ENCODE data around the gene GLB1L. TPM values are rescaled to one million over a fixed set of nuclear protein-coding genes. Genes with fewer than 3 reads are reported as not detected.

GLB1L gene
- total RNA-seq, 1 donor from 2014 or later = 7.2 TPM

GRCh38 chr2:219285373-219285735 lies 40.1 kb upstream of the GLB1L start:
- H3K9me3 Mint-ChIP-seq = no peaks in the 10 kb centered on the region
- no peak overlapping the region for H3K4me3 Mint-ChIP-seq
- Histone ChIP-seq H2AFZ (replicated peaks) (no peak overlapping the region), H3K4me3 (no peak overlapping the region), H3K9ac (no peak overlapping the region), H3K36me3 (no peaks in the 10 kb centered on the region), H4K20me1 (ENCODE audit: low read depth) (no peaks in the 10 kb centered on the region), H3F3A (ENCODE audit: low read depth) (no peaks in the 10 kb centered on the region), H3K9me3 (ENCODE audit: low read depth) (no peaks in the 10 kb centered on the region), H3K27ac (no peak overlapping the region), H3K4me2 (no peak overlapping the region), H3K79me2 (ENCODE audit: low read depth) (no peaks in the 10 kb centered on the region), H3K27me3 (no peaks in the 10 kb centered on the region), H3K4me1 (peaks cover 5% of the 10 kb centered on the region)
- TF ChIP-seq CTCF (IDR thresholded peaks at IDR 0.05) (no peak), EZH2 (IDR thresholded peaks at IDR 0.05) (no peak), EZH2phosphoT487 (IDR thresholded peaks at IDR 0.05) (no peak)
- H3K36me3 Mint-ChIP-seq = peaks cover 7% of the 10 kb centered on the region
- no peak for DNase-seq (ENCODE audit: low spot score)
- H3K27me3 Mint-ChIP-seq (ENCODE audit: insufficient read depth, low read depth) = peaks cover 9% of the 10 kb centered on the region
- H3K27ac Mint-ChIP-seq = peak overlapping the region; percentile 48
- peaks cover 13% of the 10 kb centered on the region for H3K4me1 Mint-ChIP-seq

- Histone ChIP-seq H2AFZ (replicated peaks) (no peak overlapping the region), H4K20me1 (ENCODE audit: low read depth) (no peaks in the 10 kb centered on the region), H3K9me3 (ENCODE audit: low read depth) (no peaks in the 10 kb centered on the region), H3K9ac (no peak overlapping the region), H3K27ac (no peak overlapping the region), H3K36me3 (no peaks in the 10 kb centered on the region), H3K4me3 (no peak overlapping the region), H3F3A (ENCODE audit: low read depth) (no peaks in the 10 kb centered on the region), H3K4me1 (peaks cover 8% of the 10 kb centered on the region), H3K4me2 (no peak overlapping the region), H3K79me2 (ENCODE audit: low read depth) (no peaks in the 10 kb centered on the region), H3K27me3 (no peaks in the 10 kb centered on the region)
- no peak for DNase-seq (ENCODE audit: low spot score)
- Mint-ChIP-seq H3K9me3 (no peaks in the 10 kb centered on the region), H3K4me1 (peaks cover 17% of the 10 kb centered on the region), H3K36me3 (peaks cover 7% of the 10 kb centered on the region), H3K27ac (no peak overlapping the region), H3K4me3 (no peak overlapping the region), H3K27me3 (ENCODE audit: insufficient read depth, low read depth) (peaks cover 13% of the 10 kb centered on the region)
- TF ChIP-seq CTCF (IDR thresholded peaks at IDR 0.05) = no peak
- TF ChIP-seq EZH2 (IDR thresholded peaks at IDR 0.05) = no peak
- TF ChIP-seq EZH2phosphoT487 (IDR thresholded peaks at IDR 0.05) = no peak
These were observed 39.5 kb upstream of the GLB1L start for GRCh38 chr2:219284501-219285372.

GRCh38 chr2:219282943-219283581 lies 37.8 kb upstream of the GLB1L start:
- Mint-ChIP-seq H3K9me3 (no peaks in the 10 kb centered on the region), H3K4me1 (peaks cover 29% of the 10 kb centered on the region), H3K36me3 (peaks cover 7% of the 10 kb centered on the region), H3K27me3 (ENCODE audit: insufficient read depth, low read depth) (peaks cover 10% of the 10 kb centered on the region), H3K4me3 (no peak overlapping the region), H3K27ac (no peak overlapping the region)
- Histone ChIP-seq H3K36me3 (no peaks in the 10 kb centered on the region), H3K27ac (no peak overlapping the region), H3K4me1 (peaks cover 16% of the 10 kb centered on the region), H3K9ac (no peak overlapping the region), H3F3A (ENCODE audit: low read depth) (peaks cover 9% of the 10 kb centered on the region), H2AFZ (replicated peaks) (no peak overlapping the region), H4K20me1 (ENCODE audit: low read depth) (no peaks in the 10 kb centered on the region), H3K79me2 (ENCODE audit: low read depth) (no peaks in the 10 kb centered on the region), H3K9me3 (ENCODE audit: low read depth) (no peaks in the 10 kb centered on the region), H3K27me3 (no peaks in the 10 kb centered on the region), H3K4me3 (no peak overlapping the region), H3K4me2 (no peak overlapping the region)
- no peak for TF ChIP-seq EZH2 (IDR thresholded peaks at IDR 0.05)
- TF ChIP-seq CTCF (IDR thresholded peaks at IDR 0.05) = no peak
- TF ChIP-seq EZH2phosphoT487 (IDR thresholded peaks at IDR 0.05) = no peak
- DNase-seq (ENCODE audit: low spot score) = no peak
